K562 (cell line): Measurements from ENCODE around the gene KCTD13. TPM values are rescaled to one million over a fixed set of nuclear protein-coding genes. Genes with fewer than 3 reads are reported as not detected.

Experiments used
- BDP1 ChIP-seq: IDR thresholded peaks from 3 replicates; pipeline ENCODE4 v1.6.1; 2011; ENCODE audit not compliant: insufficient read length, insufficient read depth
- DPF2 ChIP-seq: fragments of 450-650 bp; IDR thresholded peaks from 2 replicates; pipeline ENCODE4 v1.6.1; 2016
- GTF2B ChIP-seq: IDR thresholded peaks from 2 replicates; pipeline ENCODE4 v1.6.1; 2011; ENCODE audit not compliant: insufficient read length; ENCODE audit errors: extremely low read depth
- HNRNPL ChIP-seq: fragments of 200-400 bp; formaldehyde crosslinking; IDR thresholded peaks from 2 replicates; pipeline ENCODE4 v1.6.1; 2017; ENCODE audit warnings: low read depth, mild to moderate bottlenecking, low read length
- NFIX ChIP-seq: fragments of 250-450 bp; sonication (Bioruptor Pico); IDR thresholded peaks from 2 replicates; pipeline ENCODE4 v1.4.0; 2020; ENCODE audit warnings: low read depth, mild to moderate bottlenecking, moderate library complexity
- POLR3A ChIP-seq: IDR thresholded peaks from 2 replicates; pipeline ENCODE4 v1.6.1; 2011; ENCODE audit warnings: borderline replicate concordance, mild to moderate bottlenecking, moderate library complexity; ENCODE audit not compliant: insufficient read length, insufficient read depth; ENCODE audit errors: extremely low read depth
- RERE ChIP-seq: sonication (generic); formaldehyde crosslinking; IDR thresholded peaks from 2 replicates; pipeline ENCODE4 v1.8.0; 2023; ENCODE audit warnings: missing genetic modification reagents, mild to moderate bottlenecking, borderline replicate concordance
- SUPT5H ChIP-seq: fragments of 450-650 bp; IDR thresholded peaks from 2 replicates; pipeline ENCODE4 v1.6.1; 2016
- TSHZ1 ChIP-seq: fragments of 250-450 bp; sonication (Bioruptor Pico); IDR thresholded peaks from 2 replicates; pipeline ENCODE4 v1.4.0; 2020; ENCODE audit warnings: mild to moderate bottlenecking, moderate library complexity
- XRCC4 ChIP-seq: IDR thresholded peaks from one replicate; pipeline ENCODE4 v1.6.1; 2011; ENCODE audit not compliant: insufficient read depth, insufficient read length; ENCODE audit errors: extremely low read depth
- ZFP36 ChIP-seq: fragments of 150-350 bp; IDR thresholded peaks from 2 replicates; pipeline ENCODE4 v1.6.1; 2018; ENCODE audit warnings: low read length, low read depth; ENCODE audit not compliant: partially characterized antibody
- ZNF311 ChIP-seq: fragments of 250-450 bp; sonication (Bioruptor Pico); IDR thresholded peaks from 2 replicates; pipeline ENCODE4 v1.4.0; 2020; ENCODE audit warnings: mild to moderate bottlenecking, moderate library complexity
- polyA plus RNA-seq, 8 experiments: library from polyadenylated mRNA; depleted of rRNA in 4 of 8; stranded (reverse) in 5 of 8; unstranded in 3 of 8; fragments of >200 nt; fragmentation: Nextera tagmentation in 2 of 8; fragmentation: Illumina TruSeq in 1 of 8; extraction: Ambion mirVana in 2 of 8; extraction: Trizol in 1 of 8; gene quantifications; 2 replicates each; pipeline versions ENCODE4 v1.2.1 to v1.2.3, GENCODE V29; 2011 to 2014; ENCODE audit warnings: inconsistent platforms in 1 of 8, missing spikeins in 1 of 8
- total RNA-seq, 7 experiments: library from RNA; depleted of rRNA in 6 of 7; stranded (reverse); fragments of >200 nt in 6 of 7; fragmentation: Illumina TruSeq in 2 of 7; extraction: Trizol in 2 of 7; gene quantifications; 2 replicates each; pipeline versions ENCODE4 v1.2.1 to v1.2.3, GENCODE V29; 2011 to 2021; ENCODE audit warnings: low replicate concordance in 1 of 7
- TF ChIP-seq, protein P1 (sequence below): sonication (generic); formaldehyde crosslinking; IDR thresholded peaks from 2 replicates; pipeline ENCODE4 v1.8.1; 2023; ENCODE audit warnings: mild to moderate bottlenecking, missing genetic modification reagents
- TF ChIP-seq, protein P2 (sequence below), 2 experiments: fragments of 250-450 bp in 1 of 2; fragments of 450-650 bp in 1 of 2; sonication (Bioruptor Pico) in 1 of 2; IDR thresholded peaks; 2 replicates each; pipeline versions ENCODE4 v1.6.1 to v1.8.0; 2016 to 2021; ENCODE audit warnings: mild to moderate bottlenecking in 2 of 2, moderate library complexity in 2 of 2, missing compliant biosample characterization in 1 of 2, missing genetic modification characterization in 1 of 2

KCTD13 gene
- total and polyA plus RNA-seq, 9 of the 15 experiments (the other 6 are each of a cell fraction or from before 2014, with no cell fraction given): 1.0 to 20.6 (median 9.8) TPM

- TF ChIP-seq RERE (CRISPR knock-in tag) (no peak), DPF2 (no peak), ZFP36 (no peak), XRCC4 (no peak), NFIX (CRISPR knock-in tag) (no peak), GTF2B (no peak), BDP1 (no peak), ZNF311 (CRISPR knock-in tag) (no peak), TSHZ1 (CRISPR knock-in tag) (no peak), POLR3A (no peak), HNRNPL (no peak), SUPT5H (peak; percentile 92)
- TF ChIP-seq, protein P1, sequence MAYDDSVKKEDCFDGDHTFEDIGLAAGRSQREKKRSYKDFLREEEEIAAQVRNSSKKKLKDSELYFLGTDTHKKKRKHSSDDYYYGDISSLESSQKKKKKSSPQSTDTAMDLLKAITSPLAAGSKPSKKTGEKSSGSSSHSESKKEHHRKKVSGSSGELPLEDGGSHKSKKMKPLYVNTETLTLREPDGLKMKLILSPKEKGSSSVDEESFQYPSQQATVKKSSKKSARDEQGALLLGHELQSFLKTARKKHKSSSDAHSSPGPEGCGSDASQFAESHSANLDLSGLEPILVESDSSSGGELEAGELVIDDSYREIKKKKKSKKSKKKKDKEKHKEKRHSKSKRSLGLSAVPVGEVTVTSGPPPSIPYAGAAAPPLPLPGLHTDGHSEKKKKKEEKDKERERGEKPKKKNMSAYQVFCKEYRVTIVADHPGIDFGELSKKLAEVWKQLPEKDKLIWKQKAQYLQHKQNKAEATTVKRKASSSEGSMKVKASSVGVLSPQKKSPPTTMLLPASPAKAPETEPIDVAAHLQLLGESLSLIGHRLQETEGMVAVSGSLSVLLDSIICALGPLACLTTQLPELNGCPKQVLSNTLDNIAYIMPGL (CRISPR knock-in tag): no peak
- TF ChIP-seq, protein P2, sequence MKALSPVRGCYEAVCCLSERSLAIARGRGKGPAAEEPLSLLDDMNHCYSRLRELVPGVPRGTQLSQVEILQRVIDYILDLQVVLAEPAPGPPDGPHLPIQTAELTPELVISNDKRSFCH (CRISPR knock-in tag; IDR thresholded peaks at IDR 0.05): no peak
- TF ChIP-seq, protein P2 (tag; IDR thresholded peaks at IDR 0.05): 0 out of 2 replicates have a peak, but pooled peaks have one; percentile 16
Observed at GRCh38 chr16:29925781-29926710, at the start of gene KCTD13 (continued).
